ENCODE results near the gene C4orf54. TPM values are rescaled to one million over a fixed set of nuclear protein-coding genes. Genes with fewer than 3 reads are reported as not detected.

The C4orf54 gene
- total and polyA plus RNA-seq, 2 of the 8 experiments (the other 6 are each of a cell fraction or from before 2014, with no cell fraction given) = not detected

GRCh38 chr4:99658666-99659065 lies 1.0 kb upstream of the C4orf54 start:
- Histone ChIP-seq H3K9me3 (ENCODE audit: insufficient read depth in 2 of 2, low read depth in 1 of 2, low read length in 1 of 2) (no peaks in the 10 kb centered on the region), H4K20me1 (replicated peaks in 1 of 2; ENCODE audit: control insufficient read depth in 1 of 2, insufficient read depth in 2 of 2, low read length in 2 of 2) (no peaks in the 10 kb centered on the region), H2AFZ (ENCODE audit: low read length) (no peak overlapping the region), H3K27me3 (replicated peaks in 1 of 4; ENCODE audit: control insufficient read depth in 3 of 4, extremely low read depth in 1 of 4, insufficient read depth in 3 of 4, low read length in 3 of 4) (no peaks in the 10 kb centered on the region), H3K79me1 (ENCODE audit: low read depth, low read length) (no peaks in the 10 kb centered on the region), H2BK12ac (ENCODE audit: low read depth, low read length) (no peak overlapping the region), H3K9ac (replicated peaks in 1 of 4; ENCODE audit: extremely low read depth in 1 of 4, low read depth in 3 of 4, low read length in 3 of 4) (no peak overlapping the region), H3K18ac (ENCODE audit: extremely low read depth, low read length) (no peak overlapping the region), H3K56ac (replicated peaks; ENCODE audit: insufficient read length, low read depth, low read length) (no peak overlapping the region), H2BK120ac (replicated peaks; ENCODE audit: low read depth, low read length) (no peak overlapping the region), H3K23ac (ENCODE audit: insufficient read length) (no peak overlapping the region), H3K4me1 (replicated peaks in 1 of 4; ENCODE audit: control insufficient read depth in 3 of 4, insufficient read depth in 4 of 4, low read length in 3 of 4) (peaks cover 0 to 2% (median 0%) of the 10 kb centered on the region in 4 experiments; a peak in 1 of 7 replicates), H3K36me3 (ENCODE audit: control insufficient read depth in 2 of 4, insufficient read depth in 4 of 4, low read length in 3 of 4) (no peaks in the 10 kb centered on the region), H2AK5ac (ENCODE audit: low read depth, low read length) (no peak overlapping the region), H3K23me2 (ENCODE audit: low read depth, low read length) (no peaks in the 10 kb centered on the region), H3K4me2 (ENCODE audit: insufficient read depth in 1 of 2, low read depth in 2 of 2, low read length in 2 of 2) (no peak overlapping the region), H3K14ac (ENCODE audit: insufficient read length) (no peak overlapping the region), H2BK5ac (ENCODE audit: low read depth, low read length) (no peak overlapping the region), H3K79me2 (ENCODE audit: control insufficient read depth in 1 of 2, insufficient read depth in 2 of 2, low read length in 2 of 2) (no peaks in the 10 kb centered on the region), H4K91ac (replicated peaks; ENCODE audit: insufficient read length, low read length) (no peak overlapping the region), H3K4me3 (ENCODE audit: extremely low read depth in 1 of 4, insufficient read depth in 2 of 4, low read depth in 3 of 4, low read length in 4 of 4) (no peak overlapping the region), H4K8ac (ENCODE audit: extremely low read depth, insufficient read depth, low read length) (no peak overlapping the region), H4K5ac (ENCODE audit: insufficient read length, low read depth, low read length) (no peak overlapping the region), H3K4ac (replicated peaks; ENCODE audit: insufficient read length, low read depth, low read length) (no peak overlapping the region), H2BK20ac (ENCODE audit: low read length) (no peak overlapping the region), H3K27ac (ENCODE audit: low read depth, low read length) (no peak overlapping the region), H2BK15ac (ENCODE audit: low read length) (no peak overlapping the region)
- no peak for DNase-seq (ENCODE audit: low read depth in 1 of 2, low spot score in 2 of 2)
- 89% methylated on average over 4 of the region's 4 CpGs; no CpG with 5 or more reads in 1 of the 2 experiments for WGBS, 2 experiments (ENCODE audit: extremely low coverage in 1 of 2, insufficient coverage in 1 of 2, insufficient read length in 1 of 2, insufficient replicate concordance in 2 of 2, low coverage in 1 of 2, low lambda C conversion rate in 2 of 2, missing lambda C conversion rate in 1 of 2)
- FAIRE-seq = no peak
- CTCF ChIA-PET (ENCODE audit: partially characterized antibody) = interaction anchor here (0.8 to 2.9 kb wide), 4 partner anchors 9 to 153 kb away, joined by 3 to 10 read pairs (median 3); no protein-coding TSS in a partner anchor
- POLR2A ChIA-PET (ENCODE audit: partially characterized antibody) = no interaction called here
- TF ChIP-seq BACH1 (IDR thresholded peaks at IDR 0.05; ENCODE audit: low read length) (no peak), RAD21 (IDR thresholded peaks at IDR 0.05 in 1 of 2, conservative IDR thresholded peaks at IDR 0.05 in 1 of 2; ENCODE audit: low read depth in 2 of 2, low read length in 2 of 2) (no peak), YY1 (IDR thresholded peaks at IDR 0.05; ENCODE audit: low read depth, low read length) (no peak), SIX5 (IDR thresholded peaks at IDR 0.05; ENCODE audit: low read depth, low read length) (no peak), EZH2 (IDR thresholded peaks at IDR 0.05; ENCODE audit: low read depth, low read length, severe bottlenecking) (no peak), MAFK (IDR thresholded peaks at IDR 0.05; ENCODE audit: low read depth, low read length) (no peak), TAF1 (IDR thresholded peaks at IDR 0.05; ENCODE audit: low read depth, low read length) (no peak), CTBP2 (IDR thresholded peaks at IDR 0.05; ENCODE audit: borderline replicate concordance, insufficient read depth, insufficient read length, low read length) (no peak)
